ENCODE results near the gene LRTM1. TPM values are rescaled to one million over a fixed set of nuclear protein-coding genes. Genes with fewer than 3 reads are reported as not detected.

LRTM1 gene
- total RNA-seq, 2 donors from 2014 or later = not detected

DNA sequence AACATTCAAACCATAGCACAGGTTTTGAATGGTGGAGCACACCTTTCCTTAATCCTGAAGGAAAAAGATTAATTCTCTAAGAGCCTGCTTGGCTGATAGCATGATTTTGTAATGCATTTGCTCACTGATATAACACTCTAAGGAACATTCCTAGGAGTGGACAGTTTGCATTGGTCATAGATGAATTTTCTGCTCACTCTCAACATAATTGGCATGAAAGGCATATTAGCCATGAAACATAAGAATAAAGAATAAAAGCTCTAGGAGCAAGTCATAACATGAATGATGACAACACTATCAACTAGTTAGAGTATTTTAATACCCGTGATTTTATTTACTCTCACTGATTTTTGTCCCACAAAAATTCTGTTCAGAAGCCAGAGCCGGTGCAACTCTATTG, 34.3 kb upstream of the LRTM1 start:
- no peaks in the 10 kb centered on the region for H3K9me3 ChIP-seq

DNA sequence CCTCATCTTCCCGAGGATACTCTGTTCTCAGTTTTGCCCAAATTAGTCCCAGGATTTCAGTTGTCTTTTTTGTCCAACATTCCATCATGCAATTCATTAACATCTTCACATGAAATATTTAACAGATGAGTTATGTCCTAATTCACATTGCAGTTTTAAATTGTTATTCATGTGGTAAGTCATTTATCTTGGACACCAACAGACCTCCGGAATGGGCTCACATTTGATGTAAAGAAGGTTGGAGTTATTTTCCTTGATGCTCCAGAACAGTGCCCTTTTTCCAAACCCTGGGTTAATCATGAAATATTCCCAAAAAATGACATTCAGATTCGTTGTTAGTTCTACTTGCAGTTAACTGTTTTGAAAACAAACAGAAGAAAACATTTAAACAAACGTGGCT, 32.8 kb upstream of the LRTM1 start:
- Histone ChIP-seq H3K4me3 (no peak overlapping the region), H3K27ac (no peak overlapping the region), H3K36me3 (no peaks in the 10 kb centered on the region), H3K4me1 (ENCODE audit: control insufficient read depth in 1 of 2, low read depth in 2 of 2) (no peaks in the 10 kb centered on the region), H3K27me3 (replicated peaks; ENCODE audit: insufficient read depth) (no peaks in the 10 kb centered on the region), H3K9me3 (no peaks in the 10 kb centered on the region)
- no peak for DNase-seq (ENCODE audit: low spot score)
- ATAC-seq (ENCODE audit: insufficient number of reproducible peaks, low FRiP score, low read depth) = no peak
- TF ChIP-seq, protein P1, sequence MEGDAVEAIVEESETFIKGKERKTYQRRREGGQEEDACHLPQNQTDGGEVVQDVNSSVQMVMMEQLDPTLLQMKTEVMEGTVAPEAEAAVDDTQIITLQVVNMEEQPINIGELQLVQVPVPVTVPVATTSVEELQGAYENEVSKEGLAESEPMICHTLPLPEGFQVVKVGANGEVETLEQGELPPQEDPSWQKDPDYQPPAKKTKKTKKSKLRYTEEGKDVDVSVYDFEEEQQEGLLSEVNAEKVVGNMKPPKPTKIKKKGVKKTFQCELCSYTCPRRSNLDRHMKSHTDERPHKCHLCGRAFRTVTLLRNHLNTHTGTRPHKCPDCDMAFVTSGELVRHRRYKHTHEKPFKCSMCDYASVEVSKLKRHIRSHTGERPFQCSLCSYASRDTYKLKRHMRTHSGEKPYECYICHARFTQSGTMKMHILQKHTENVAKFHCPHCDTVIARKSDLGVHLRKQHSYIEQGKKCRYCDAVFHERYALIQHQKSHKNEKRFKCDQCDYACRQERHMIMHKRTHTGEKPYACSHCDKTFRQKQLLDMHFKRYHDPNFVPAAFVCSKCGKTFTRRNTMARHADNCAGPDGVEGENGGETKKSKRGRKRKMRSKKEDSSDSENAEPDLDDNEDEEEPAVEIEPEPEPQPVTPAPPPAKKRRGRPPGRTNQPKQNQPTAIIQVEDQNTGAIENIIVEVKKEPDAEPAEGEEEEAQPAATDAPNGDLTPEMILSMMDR (IDR thresholded peaks at IDR 0.05) = no peak

More for the DNA sequence above, 34.3 kb upstream of the LRTM1 start:
- Histone ChIP-seq H3K27ac (no peak overlapping the region), H3K4me1 (ENCODE audit: control insufficient read depth in 1 of 2, low read depth in 2 of 2) (no peaks in the 10 kb centered on the region), H3K27me3 (replicated peaks; ENCODE audit: insufficient read depth) (no peaks in the 10 kb centered on the region), H3K36me3 (no peaks in the 10 kb centered on the region), H3K4me3 (no peak overlapping the region)
- no peak for ATAC-seq (ENCODE audit: insufficient number of reproducible peaks, low FRiP score, low read depth)
- DNase-seq (ENCODE audit: low spot score) = no peak
- TF ChIP-seq, protein P1 (IDR thresholded peaks at IDR 0.05) = no peak

DNA sequence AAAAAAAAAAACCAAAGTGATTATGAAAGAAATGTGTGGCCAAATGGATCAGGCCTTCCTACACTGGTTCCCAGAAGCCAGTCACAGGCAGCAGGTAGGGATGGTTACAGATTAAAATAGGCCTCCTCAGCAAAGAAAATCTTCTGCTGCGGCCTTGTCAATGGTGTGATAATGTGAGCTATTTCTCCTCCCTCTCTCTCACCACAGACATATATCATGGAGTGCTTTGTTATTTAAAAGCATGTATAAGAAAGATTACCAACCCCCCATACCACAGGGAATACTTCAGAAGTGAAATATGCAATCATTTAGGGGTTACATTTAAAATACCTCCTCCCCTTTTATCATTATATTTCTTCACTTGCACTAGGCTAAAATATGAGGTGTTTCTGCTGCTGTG, 32.2 kb upstream of the LRTM1 start:
- H3K9me3 ChIP-seq = no peaks in the 10 kb centered on the region
- H3K27me3 ChIP-seq (replicated peaks; ENCODE audit: insufficient read depth) = no peaks in the 10 kb centered on the region
- ATAC-seq (ENCODE audit: insufficient number of reproducible peaks, low FRiP score, low read depth) (no peak), DNase-seq (ENCODE audit: low spot score) (no peak)
- no peaks in the 10 kb centered on the region for H3K4me1 ChIP-seq (ENCODE audit: control insufficient read depth in 1 of 2, low read depth in 2 of 2)
- H3K27ac ChIP-seq = no peak overlapping the region
- TF ChIP-seq, protein P1 (IDR thresholded peaks at IDR 0.05) = no peak
- no peaks in the 10 kb centered on the region for H3K36me3 ChIP-seq
- H3K4me3 ChIP-seq = no peak overlapping the region

DNA sequence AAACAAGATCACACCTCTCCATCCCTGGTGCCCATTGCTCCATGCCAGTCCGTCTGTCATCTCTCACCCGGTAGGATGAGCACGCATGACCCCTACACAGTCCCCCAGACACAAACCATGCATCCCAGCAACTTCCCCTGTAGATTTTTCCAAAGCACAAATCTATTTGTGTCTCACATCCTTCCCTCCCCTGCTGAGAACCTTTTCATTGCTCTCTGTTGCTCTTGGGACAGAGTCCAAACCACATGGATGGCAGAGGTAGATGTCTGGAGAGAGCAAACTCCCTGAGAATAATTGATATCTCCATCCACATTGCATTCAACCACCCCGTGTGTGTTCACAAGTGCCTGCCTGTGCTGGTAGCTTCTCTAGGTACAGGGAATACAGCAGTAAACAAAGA, 29.9 kb upstream of the LRTM1 start:
- no peaks in the 10 kb centered on the region for H3K4me1 ChIP-seq (ENCODE audit: control insufficient read depth in 1 of 2, low read depth in 2 of 2)
- no peaks in the 10 kb centered on the region for H3K36me3 ChIP-seq
- ATAC-seq (ENCODE audit: insufficient number of reproducible peaks, low FRiP score, low read depth) (no peak), DNase-seq (ENCODE audit: low spot score) (no peak)
- no peaks in the 10 kb centered on the region for H3K9me3 ChIP-seq
- H3K4me3 ChIP-seq = no peak overlapping the region
- TF ChIP-seq, protein P1 (IDR thresholded peaks at IDR 0.05) = no peak
- no peaks in the 10 kb centered on the region for H3K27me3 ChIP-seq (replicated peaks; ENCODE audit: insufficient read depth)
- H3K27ac ChIP-seq = no peak overlapping the region

DNA sequence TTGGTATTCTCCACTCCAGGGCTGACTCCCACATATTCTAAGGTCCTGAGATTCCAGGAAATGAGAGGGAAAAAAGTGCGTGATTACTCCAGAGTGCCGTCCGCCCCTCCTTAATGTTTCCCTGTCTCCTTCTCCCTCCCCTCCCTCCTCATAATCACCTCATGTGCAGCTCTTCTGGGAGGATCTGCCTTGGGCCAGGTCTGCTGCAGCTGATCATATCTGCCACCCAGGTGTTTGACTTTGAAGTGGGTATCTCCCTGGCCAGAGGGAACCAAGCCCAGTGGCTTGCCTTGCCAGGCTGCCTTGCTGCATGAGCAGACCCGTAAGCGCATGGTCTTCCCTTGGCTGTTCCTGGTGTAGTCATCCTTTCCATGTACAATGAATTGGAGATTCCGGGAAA, 28.1 kb upstream of the LRTM1 start:
- no peaks in the 10 kb centered on the region for H3K9me3 ChIP-seq
- TF ChIP-seq, protein P1 (IDR thresholded peaks at IDR 0.05) = no peak
- no peaks in the 10 kb centered on the region for H3K36me3 ChIP-seq
- H3K4me3 ChIP-seq = no peak overlapping the region
- ATAC-seq (ENCODE audit: insufficient number of reproducible peaks, low FRiP score, low read depth) = no peak
- no peak for DNase-seq (ENCODE audit: low spot score)
- H3K27me3 ChIP-seq (replicated peaks; ENCODE audit: insufficient read depth) = no peaks in the 10 kb centered on the region
- no peak overlapping the region for H3K27ac ChIP-seq
- H3K4me1 ChIP-seq (ENCODE audit: control insufficient read depth in 1 of 2, low read depth in 2 of 2) = peaks cover 0 to 4% of the 10 kb centered on the region in 2 donors
